ENCODE results near the gene GIMAP1. TPM values are rescaled to one million over a fixed set of nuclear protein-coding genes. Genes with fewer than 3 reads are reported as not detected.

Gene GIMAP1
- total RNA-seq, 1 donor from 2014 or later: 21.2 TPM

GRCh38 chr7:150738591-150739001 lies 22.2 kb downstream of the GIMAP1 start:
- H3K4me1 ChIP-seq: no peaks in the 10 kb centered on the region
- H3K27ac ChIP-seq: peak overlapping the region in 1 of 2 donors; percentile 45
- intact Hi-C loops (cut with DNase I): no loop called here
- H3K9me3 ChIP-seq: no peaks in the 10 kb centered on the region
- no peaks in the 10 kb centered on the region for H3K27me3 ChIP-seq
- H3K36me3 ChIP-seq: no peaks in the 10 kb centered on the region
- no peak for TF ChIP-seq CTCF (IDR thresholded peaks at IDR 0.05)
- H3K4me3 ChIP-seq: peak overlapping the region; percentile 40 to 49
- DNase-seq (ENCODE audit: low spot score in 2 of 2): no peak

GRCh38 chr7:150739033-150739432 lies 22.6 kb downstream of the GIMAP1 start:
- H3K4me1 ChIP-seq: no peaks in the 10 kb centered on the region
- DNase-seq (ENCODE audit: low spot score in 2 of 2): no peak
- H3K9me3 ChIP-seq: no peaks in the 10 kb centered on the region
- intact Hi-C loops (cut with DNase I): no loop called here
- TF ChIP-seq CTCF (IDR thresholded peaks at IDR 0.05): no peak
- H3K27ac ChIP-seq: no peak overlapping the region
- H3K4me3 ChIP-seq: peak overlapping the region; percentile 40 to 49
- no peaks in the 10 kb centered on the region for H3K36me3 ChIP-seq
- no peaks in the 10 kb centered on the region for H3K27me3 ChIP-seq

- H3K27ac ChIP-seq: no peak overlapping the region
- H3K27me3 ChIP-seq: no peaks in the 10 kb centered on the region
- no peak for DNase-seq (ENCODE audit: low spot score in 2 of 2)
- TF ChIP-seq CTCF (IDR thresholded peaks at IDR 0.05): no peak
- no peaks in the 10 kb centered on the region for H3K4me1 ChIP-seq
- no peaks in the 10 kb centered on the region for H3K9me3 ChIP-seq
- peak overlapping the region; percentile 21 to 49 for H3K4me3 ChIP-seq
- intact Hi-C loops (cut with DNase I): no loop called here
- H3K36me3 ChIP-seq: no peaks in the 10 kb centered on the region
These were observed 23.6 kb downstream of the GIMAP1 start for GRCh38 chr7:150740053-150740452.

- DNase-seq (ENCODE audit: low spot score in 2 of 2): no peak
- Histone ChIP-seq H3K27ac (no peak overlapping the region), H3K9me3 (no peaks in the 10 kb centered on the region), H3K27me3 (no peaks in the 10 kb centered on the region), H3K4me3 (no peak overlapping the region), H3K4me1 (no peaks in the 10 kb centered on the region), H3K36me3 (no peaks in the 10 kb centered on the region)
- TF ChIP-seq CTCF (IDR thresholded peaks at IDR 0.05): no peak
- intact Hi-C loops (cut with DNase I): no loop called here
These were observed 26.0 kb downstream of the GIMAP1 start for GRCh38 chr7:150742286-150742968.

- Histone ChIP-seq H3K27ac (no peak overlapping the region), H3K4me1 (no peaks in the 10 kb centered on the region), H3K27me3 (no peaks in the 10 kb centered on the region), H3K4me3 (no peak overlapping the region), H3K9me3 (no peaks in the 10 kb centered on the region), H3K36me3 (no peaks in the 10 kb centered on the region)
- TF ChIP-seq CTCF (IDR thresholded peaks at IDR 0.05): no peak
- intact Hi-C loops (cut with DNase I): no loop called here
- no peak for DNase-seq (ENCODE audit: low spot score in 2 of 2)
These were observed 27.7 kb downstream of the GIMAP1 start for GRCh38 chr7:150744041-150744656.
